Effector memory CD8-positive, alpha-beta T cell (primary cell): ENCODE results near the gene DNPH1.

ENCODE experiments used
- ATAC-seq: fragments of 150-1000 bp; cut with Tn5 transposase; replicated peaks from 2 replicates; pipeline ENCODE4 v1.10.0; 2021; ENCODE audit warnings: mild to moderate bottlenecking, moderate library complexity
- DNase-seq, 3 experiments: peaks; one replicate each; pipeline ENCODE4 v3.0.0; 2021
- H3K27ac Mint-ChIP-seq, 2 donors: one replicate each; pipeline ENCODE4 v1.8.0; 2022; ENCODE audit warnings: mild to moderate bottlenecking in 2 of 2, mixed read lengths in 2 of 2, moderate library complexity in 2 of 2
- H3K27me3 Mint-ChIP-seq, 2 donors: one replicate each; pipeline ENCODE4 v1.8.0; 2022; ENCODE audit warnings: mixed read lengths in 2 of 2
- H3K36me3 Mint-ChIP-seq: one replicate; pipeline ENCODE4 v1.8.0; 2022; ENCODE audit warnings: mild to moderate bottlenecking, moderate library complexity, mixed read lengths; ENCODE audit not compliant: insufficient read depth
- H3K4me1 Mint-ChIP-seq, 2 donors: one replicate each; pipeline ENCODE4 v1.8.0; 2022; ENCODE audit warnings: low read depth in 2 of 2, mixed read lengths in 2 of 2
- H3K4me3 Mint-ChIP-seq, 2 donors: one replicate each; pipeline ENCODE4 v1.8.0; 2022; ENCODE audit warnings: mild to moderate bottlenecking in 2 of 2, mixed read lengths in 2 of 2, moderate library complexity in 2 of 2
- H3K9me3 Mint-ChIP-seq, 2 donors: one replicate each; pipeline ENCODE4 v1.8.0; 2022; ENCODE audit warnings: mixed read lengths in 2 of 2

The DNPH1 gene

GRCh38 chr6:43258807-43259686 is 29.8 kb upstream of the DNPH1 start:
- no peak overlapping the region for H3K27ac Mint-ChIP-seq
- peaks cover 29 to 52% of the 10 kb centered on the region in 2 donors for H3K27me3 Mint-ChIP-seq
- H3K4me3 Mint-ChIP-seq, result no peak overlapping the region
- no peaks in the 10 kb centered on the region for H3K36me3 Mint-ChIP-seq
- no peaks in the 10 kb centered on the region for H3K9me3 Mint-ChIP-seq
- ATAC-seq (no peak), DNase-seq (no peak)
- peaks cover 3 to 5% of the 10 kb centered on the region in 2 donors for H3K4me1 Mint-ChIP-seq

DNA sequence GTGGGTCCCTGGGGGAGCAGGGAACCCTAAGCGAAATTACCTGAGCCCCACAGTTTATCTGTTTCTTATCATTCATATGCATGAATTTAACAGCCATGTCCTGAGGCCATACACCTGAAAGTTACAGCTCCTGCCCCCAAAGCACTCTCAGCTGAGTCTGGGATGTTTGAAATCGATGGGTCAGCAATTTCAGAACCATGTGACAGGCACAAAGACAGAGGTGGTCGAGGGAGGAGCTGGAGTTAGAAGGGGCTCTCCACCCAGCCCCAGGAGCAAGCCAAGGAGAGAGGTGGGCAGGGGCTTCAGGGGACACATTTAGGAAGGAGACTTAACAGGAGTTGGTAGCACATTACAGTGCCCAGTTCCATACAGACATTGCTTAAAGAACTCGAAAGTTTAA is 28.9 kb upstream of the DNPH1 start:
- peak overlapping the region in 1 of 2 donors; percentile 21 for H3K27ac Mint-ChIP-seq
- DNase-seq, result no peak

DNA sequence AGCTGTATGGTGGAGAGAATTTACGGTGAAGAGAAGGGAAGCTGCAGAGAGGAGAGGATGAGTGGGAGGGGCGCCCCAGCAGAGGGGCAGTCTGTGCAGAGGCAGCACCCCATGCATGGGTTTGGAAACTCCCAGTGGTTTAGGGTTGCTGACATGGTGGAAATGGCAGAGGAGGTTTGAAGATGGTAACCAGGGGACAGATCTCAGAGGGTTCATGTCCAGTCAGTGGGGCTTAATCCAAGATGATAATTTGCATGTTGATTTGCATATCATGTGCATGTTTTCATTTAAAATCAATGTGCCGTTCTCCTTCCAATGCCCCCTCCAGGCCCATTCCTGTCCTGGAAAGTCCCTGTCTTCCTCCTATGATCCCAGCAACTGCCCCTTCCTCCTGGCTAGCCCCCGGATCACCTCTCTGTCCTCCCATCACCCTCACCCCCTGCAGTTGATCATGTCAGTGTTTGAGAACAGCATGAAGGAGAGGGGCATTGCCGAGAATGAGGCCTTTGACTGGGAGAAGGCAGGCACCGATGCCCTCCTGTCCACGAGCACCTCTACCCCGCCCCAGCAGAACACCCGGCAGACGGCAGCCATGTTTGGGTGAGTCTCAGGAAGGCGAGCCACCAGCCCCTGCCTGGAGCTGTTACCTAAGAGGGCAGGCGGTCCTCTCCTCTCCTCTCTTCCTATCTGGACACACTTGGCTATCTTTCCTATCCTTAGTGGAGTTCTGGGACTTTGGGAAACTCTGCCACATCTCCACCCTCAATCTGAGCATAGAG is 28.3 kb upstream of the DNPH1 start:
- Mint-ChIP-seq H3K27me3 (peaks cover 34 to 67% of the 10 kb centered on the region in 2 donors), H3K36me3 (no peaks in the 10 kb centered on the region), H3K9me3 (no peaks in the 10 kb centered on the region), H3K27ac (peak overlapping the region in 1 of 2 donors; percentile 21), H3K4me3 (no peak overlapping the region), H3K4me1 (no peaks in the 10 kb centered on the region)
- no peak for ATAC-seq
- DNase-seq, result no peak

More for the DNA sequence above, 28.9 kb upstream of the DNPH1 start:
- ATAC-seq, result no peak
- Mint-ChIP-seq H3K4me3 (no peak overlapping the region), H3K36me3 (no peaks in the 10 kb centered on the region), H3K9me3 (no peaks in the 10 kb centered on the region), H3K27me3 (peaks cover 29 to 61% of the 10 kb centered on the region in 2 donors), H3K4me1 (no peaks in the 10 kb centered on the region)

DNA sequence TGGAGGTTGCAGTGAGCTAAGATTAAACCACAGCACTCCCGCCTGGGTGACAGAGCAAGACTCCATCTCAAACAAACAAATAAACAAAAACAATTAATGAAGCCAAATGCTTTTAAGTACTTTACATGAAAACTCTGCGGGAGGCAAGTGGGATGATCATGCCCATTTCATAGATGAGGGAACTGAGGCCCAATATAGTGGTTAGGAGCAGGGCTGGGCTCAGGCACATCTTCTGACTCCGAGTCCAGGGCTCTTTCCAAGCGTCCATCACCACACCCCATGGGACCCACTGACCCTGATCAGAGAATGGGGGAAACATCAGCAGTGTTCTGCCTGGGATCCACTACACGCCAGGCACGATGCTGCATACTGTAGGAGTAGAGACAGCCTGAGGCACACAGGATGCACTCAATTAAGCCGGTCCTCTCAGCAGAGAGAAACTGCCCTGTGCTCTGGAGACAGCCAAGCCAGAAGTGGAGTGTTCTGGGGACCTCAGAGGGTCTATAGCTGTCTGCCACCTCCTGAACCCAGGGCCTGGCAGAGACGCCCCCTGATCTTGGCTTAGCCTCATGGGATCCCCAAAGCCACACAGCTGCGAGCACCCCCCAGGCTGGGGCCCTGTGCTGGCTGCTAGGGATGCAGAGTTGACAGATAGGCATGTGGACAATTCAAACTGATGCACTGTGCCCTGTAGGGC is 27.5 kb upstream of the DNPH1 start:
- Mint-ChIP-seq H3K4me3 (no peak overlapping the region), H3K36me3 (no peaks in the 10 kb centered on the region)
- no peak for ATAC-seq

DNA sequence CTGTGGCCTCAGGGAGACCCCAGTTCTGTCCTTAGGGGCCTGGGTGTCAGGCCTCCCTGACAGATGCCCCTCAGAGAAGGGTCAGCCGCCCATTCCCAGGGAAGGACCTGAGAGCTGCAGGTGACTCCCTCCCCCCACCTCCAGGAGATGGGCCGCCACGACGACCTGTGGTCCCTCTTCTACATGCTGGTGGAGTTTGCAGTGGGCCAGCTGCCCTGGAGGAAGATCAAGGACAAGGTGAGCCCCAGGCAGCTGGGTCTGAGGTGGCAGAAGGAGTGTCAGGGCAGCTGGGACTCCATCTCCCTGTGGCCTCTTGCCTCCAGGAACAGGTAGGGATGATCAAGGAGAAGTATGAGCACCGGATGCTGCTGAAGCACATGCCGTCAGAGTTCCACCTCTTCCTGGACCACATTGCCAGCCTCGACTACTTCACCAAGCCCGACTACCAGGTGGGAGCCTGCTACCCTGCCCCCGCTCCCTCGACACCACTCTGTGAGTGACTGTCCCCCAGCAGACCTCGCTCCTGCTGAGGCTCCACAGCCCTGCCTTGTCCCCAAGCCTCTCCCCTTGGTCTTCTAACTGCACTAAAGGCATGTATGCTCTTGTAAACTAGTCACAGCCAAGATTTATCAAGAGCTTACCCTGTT is 26.2 kb upstream of the DNPH1 start:
- H3K9me3 Mint-ChIP-seq, result no peaks in the 10 kb centered on the region
- no peak overlapping the region for H3K27ac Mint-ChIP-seq
- no peak for DNase-seq
- no peaks in the 10 kb centered on the region for H3K36me3 Mint-ChIP-seq
- H3K27me3 Mint-ChIP-seq, result peaks cover 52 to 87% of the 10 kb centered on the region in 2 donors
- no peak for ATAC-seq
- no peaks in the 10 kb centered on the region for H3K4me1 Mint-ChIP-seq
- no peak overlapping the region for H3K4me3 Mint-ChIP-seq

More for the DNA sequence above, 27.5 kb upstream of the DNPH1 start:
- Mint-ChIP-seq H3K9me3 (no peaks in the 10 kb centered on the region), H3K4me1 (no peaks in the 10 kb centered on the region), H3K27me3 (peaks cover 41 to 74% of the 10 kb centered on the region in 2 donors), H3K27ac (no peak overlapping the region)
- DNase-seq, result no peak

DNA sequence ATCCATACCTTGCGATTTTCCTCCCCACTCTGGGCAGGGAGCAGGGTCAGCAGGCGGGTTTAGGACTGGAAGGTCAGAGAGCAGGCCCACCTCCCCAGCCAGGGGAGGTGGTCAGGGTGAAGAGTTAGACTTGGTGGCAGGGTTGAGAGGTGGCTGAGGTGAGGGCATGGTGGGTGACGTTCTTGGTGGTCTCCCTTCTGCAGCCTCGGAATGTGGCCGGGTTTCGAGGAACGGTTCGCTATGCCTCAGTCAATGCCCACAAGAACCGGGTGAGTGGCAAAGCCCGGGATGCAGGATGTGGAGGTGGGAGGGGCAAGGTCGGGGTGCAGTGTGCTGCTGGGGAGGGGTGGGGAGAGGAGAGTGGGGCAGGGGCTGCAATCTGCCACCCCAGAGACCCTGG is 25.6 kb upstream of the DNPH1 start:
- no peak for DNase-seq
- no peaks in the 10 kb centered on the region for H3K36me3 Mint-ChIP-seq
- H3K27me3 Mint-ChIP-seq, result peaks cover 49 to 86% of the 10 kb centered on the region in 2 donors
- H3K4me1 Mint-ChIP-seq, result no peaks in the 10 kb centered on the region
- ATAC-seq, result no peak
- no peak overlapping the region for H3K4me3 Mint-ChIP-seq
- no peaks in the 10 kb centered on the region for H3K9me3 Mint-ChIP-seq
- no peak overlapping the region for H3K27ac Mint-ChIP-seq

DNA sequence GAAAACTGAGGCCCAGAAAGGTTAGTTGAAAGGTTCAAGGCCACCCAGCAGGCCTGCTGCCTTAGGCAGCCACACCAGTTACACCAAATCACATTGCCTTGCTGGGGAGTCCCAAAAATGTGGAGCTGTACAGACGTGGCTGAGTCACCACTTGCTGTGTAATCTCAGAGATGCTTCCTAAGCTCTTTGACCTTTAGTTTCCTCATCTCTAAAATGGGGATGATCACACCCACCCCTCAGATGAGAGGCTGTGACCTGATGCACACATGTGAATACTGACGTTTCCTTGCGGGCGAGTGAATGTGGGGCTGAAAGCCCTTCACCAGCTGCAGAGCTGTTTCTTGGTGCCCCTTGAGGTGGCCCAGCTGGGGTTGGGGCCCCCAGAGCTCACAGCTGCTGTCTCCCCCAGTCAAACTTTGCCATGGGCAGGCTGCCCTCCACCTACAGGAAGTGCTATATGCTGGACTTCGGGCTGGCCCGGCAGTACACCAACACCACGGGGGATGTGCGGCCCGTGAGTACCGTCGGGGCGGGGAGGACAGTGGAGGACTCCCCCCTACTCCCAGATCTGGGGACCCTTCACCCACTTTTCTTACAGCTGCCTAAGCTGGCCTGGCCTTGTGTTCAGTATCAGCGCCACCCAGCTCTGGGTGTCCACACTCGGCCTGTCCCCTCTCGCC is 25.0 kb upstream of the DNPH1 start:
- Mint-ChIP-seq H3K4me3 (no peak overlapping the region), H3K36me3 (no peaks in the 10 kb centered on the region), H3K27ac (no peak overlapping the region), H3K4me1 (no peaks in the 10 kb centered on the region), H3K27me3 (peaks cover 47 to 80% of the 10 kb centered on the region in 2 donors), H3K9me3 (no peaks in the 10 kb centered on the region)
- DNase-seq (no peak), ATAC-seq (no peak)

GRCh38 chr6:43253401-43253800 is 24.1 kb upstream of the DNPH1 start:
- H3K4me3 Mint-ChIP-seq, result no peak overlapping the region
- no peak overlapping the region for H3K27ac Mint-ChIP-seq
- ATAC-seq (no peak), DNase-seq (no peak)
- no peaks in the 10 kb centered on the region for H3K4me1 Mint-ChIP-seq
- H3K9me3 Mint-ChIP-seq, result no peaks in the 10 kb centered on the region
- no peaks in the 10 kb centered on the region for H3K36me3 Mint-ChIP-seq
- H3K27me3 Mint-ChIP-seq, result peaks cover 47 to 73% of the 10 kb centered on the region in 2 donors

- peaks cover 10 to 12% of the 10 kb centered on the region in 2 donors for H3K4me1 Mint-ChIP-seq
- H3K27me3 Mint-ChIP-seq, result peaks cover 30 to 54% of the 10 kb centered on the region in 2 donors
- ATAC-seq, result no peak
- no peaks in the 10 kb centered on the region for H3K9me3 Mint-ChIP-seq
- no peak for DNase-seq
- peak overlapping the region; percentile 13 to 16 for H3K27ac Mint-ChIP-seq
- H3K4me3 Mint-ChIP-seq, result no peak overlapping the region
- peaks cover 3% of the 10 kb centered on the region for H3K36me3 Mint-ChIP-seq
Observed at GRCh38 chr6:43250992-43251373, 21.7 kb upstream of the DNPH1 start.

- Mint-ChIP-seq H3K27me3 (peaks cover 23 to 33% of the 10 kb centered on the region in 2 donors), H3K4me3 (no peak overlapping the region), H3K4me1 (peaks cover 10 to 12% of the 10 kb centered on the region in 2 donors), H3K9me3 (no peaks in the 10 kb centered on the region), H3K36me3 (peaks cover 3% of the 10 kb centered on the region), H3K27ac (no peak overlapping the region)
- DNase-seq, result no peak
- no peak for ATAC-seq
Observed at GRCh38 chr6:43248791-43249190, 19.5 kb upstream of the DNPH1 start.

DNA sequence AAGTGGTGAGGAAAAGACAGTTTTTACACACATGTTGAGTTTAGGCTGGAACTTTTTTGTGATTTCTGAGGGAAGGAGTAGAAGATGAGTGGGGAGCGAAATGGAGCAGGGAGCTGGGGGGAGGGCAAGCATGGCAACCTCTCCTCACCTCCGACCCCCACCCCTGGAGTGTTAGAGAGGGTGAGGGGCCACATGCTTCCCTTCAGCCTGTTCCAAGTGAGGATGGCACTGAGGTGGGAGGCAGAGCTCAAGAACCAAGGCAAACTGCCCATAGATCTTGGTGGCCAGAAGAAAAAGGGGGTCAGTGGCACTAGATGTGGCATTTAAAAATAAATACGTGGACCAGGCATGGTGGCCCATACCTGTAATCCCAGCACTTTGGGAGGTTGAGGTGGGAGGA is 18.8 kb upstream of the DNPH1 start:
- Mint-ChIP-seq H3K4me3 (peak overlapping the region; percentile 85 to 87), H3K36me3 (peaks cover 3% of the 10 kb centered on the region), H3K27ac (peak overlapping the region in 1 of 2 donors; percentile 93), H3K27me3 (peaks cover 23 to 26% of the 10 kb centered on the region in 2 donors), H3K9me3 (no peaks in the 10 kb centered on the region), H3K4me1 (peaks cover 10 to 12% of the 10 kb centered on the region in 2 donors)
- DNase-seq (no peak), ATAC-seq (no peak)

GRCh38 chr6:43247114-43247999 is 18.1 kb upstream of the DNPH1 start:
- Mint-ChIP-seq H3K27ac (peak overlapping the region; percentile 82 to 93), H3K27me3 (peaks cover 16 to 19% of the 10 kb centered on the region in 2 donors), H3K36me3 (peaks cover 3% of the 10 kb centered on the region), H3K4me1 (peaks cover 10 to 12% of the 10 kb centered on the region in 2 donors), H3K4me3 (peak overlapping the region; percentile 85 to 87), H3K9me3 (no peaks in the 10 kb centered on the region)
- DNase-seq (peak; percentile 64 to 70 (median 64)), ATAC-seq (peak; percentile 85)
